Spinal cord (tissue), 10 donors: ENCODE measurements around the gene ZNF23. TPM values are rescaled to one million over a fixed set of nuclear protein-coding genes. Genes with fewer than 3 reads are reported as not detected.
A peak's percentile ranks its signal among the peaks of the same experiment; 100 is the strongest.

ENCODE experiments used
- DNase-seq, 6 donors: peaks; one replicate each; pipeline versions ENCODE4 v3.0.0 to v3.0.0-alpha.2; 2013 to 2015; ENCODE audit warnings: low spot score in 6 of 6, low read depth in 4 of 6
- H3K27ac ChIP-seq: one replicate; pipeline ENCODE4 v1.5.1; 2013; ENCODE audit warnings: low read depth, low read length, control low read depth
- H3K27me3 ChIP-seq: one replicate; pipeline ENCODE4 v1.6.1; 2013; ENCODE audit warnings: low read length; ENCODE audit not compliant: control insufficient read depth, insufficient read depth
- H3K36me3 ChIP-seq: one replicate; pipeline ENCODE4 v1.6.1; 2013; ENCODE audit warnings: low read length; ENCODE audit not compliant: control insufficient read depth, insufficient read depth
- H3K4me1 ChIP-seq: one replicate; pipeline ENCODE4 v1.6.1; 2013; ENCODE audit warnings: low read length; ENCODE audit not compliant: control insufficient read depth, insufficient read depth
- H3K4me3 ChIP-seq: one replicate; pipeline ENCODE4 v1.5.1; 2013; ENCODE audit warnings: low read depth, low read length, control low read depth
- H3K9me3 ChIP-seq: one replicate; pipeline ENCODE4 v1.6.1; 2013; ENCODE audit warnings: low read length; ENCODE audit not compliant: control insufficient read depth, insufficient read depth
- WGBS: methylation state at CpG from one replicate; pipeline ENCODE4 v1.1.5; 2013; ENCODE audit warnings: missing lambda C conversion rate; ENCODE audit not compliant: insufficient coverage; 5-methylcytosine and 5-hydroxymethylcytosine counted together
- polyA plus RNA-seq, 2 donors: library from polyadenylated mRNA; unstranded; fragments of 120-200 nt; gene quantifications; one replicate each; pipeline ENCODE4 v1.2.1, GENCODE V29; 2013; ENCODE audit not compliant: insufficient read length in 2 of 2
- total RNA-seq, 2 donors: library from RNA; depleted of rRNA in 1 of 2; stranded (reverse); fragments of 120-200 nt in 1 of 2; fragments of >200 nt in 1 of 2; gene quantifications; one replicate each; pipeline versions ENCODE4 v1.2.3 to v1.2.4, GENCODE V29; 2013 to 2014
- donor health status: healthy.

Gene ZNF23
- total and polyA plus RNA-seq, 4 donors, result 14.5 to 28.9 (median 20.6) TPM

DNA sequence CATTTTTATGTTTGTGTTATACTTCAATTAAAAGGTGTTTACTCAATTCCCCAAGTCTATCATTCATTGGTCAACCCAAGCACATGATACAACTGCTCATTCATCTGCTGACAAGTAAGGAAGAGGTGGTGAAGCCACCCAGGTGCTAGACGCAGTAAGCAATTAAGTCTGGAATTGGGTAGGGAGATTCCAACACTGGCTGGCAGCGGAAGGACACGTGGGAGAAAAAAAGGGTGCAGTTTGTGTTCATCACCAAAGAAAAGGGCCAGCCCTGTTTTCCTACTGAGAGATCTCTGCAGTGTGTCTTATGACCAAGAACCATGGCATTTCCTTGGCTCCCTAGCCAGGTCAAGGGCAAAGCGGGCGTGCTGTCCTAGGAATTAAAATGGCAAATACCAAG lies 11.8 kb upstream of the ZNF23 start:
- no peak for DNase-seq
- Histone ChIP-seq H3K4me1 (no peaks in the 10 kb centered on the region), H3K27me3 (no peaks in the 10 kb centered on the region), H3K27ac (no peak overlapping the region), H3K4me3 (no peak overlapping the region), H3K9me3 (no peaks in the 10 kb centered on the region), H3K36me3 (peaks cover 19% of the 10 kb centered on the region)
- 85% methylated on average over 3 of the region's 5 CpGs for WGBS

DNA sequence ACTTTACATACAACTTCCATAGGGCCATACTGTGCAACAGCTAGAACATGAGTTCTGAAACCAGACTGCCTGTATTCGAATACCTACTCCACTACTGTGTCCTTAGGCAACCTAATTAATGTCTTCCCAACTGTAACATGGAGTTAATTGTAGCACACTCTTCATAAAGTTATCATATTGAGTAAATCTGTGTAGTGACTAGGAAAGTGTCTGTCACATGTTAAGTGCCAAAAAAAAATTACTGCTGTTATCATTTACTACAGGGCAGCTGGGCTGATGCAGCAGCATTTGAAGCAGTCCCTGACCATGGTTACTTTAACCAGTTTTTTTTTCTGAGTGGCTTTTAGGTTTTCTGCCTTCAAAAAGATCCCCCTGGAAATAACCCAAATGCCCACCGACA lies 10.9 kb upstream of the ZNF23 start:
- H3K4me1 ChIP-seq, result no peaks in the 10 kb centered on the region
- H3K27ac ChIP-seq, result no peak overlapping the region
- no peaks in the 10 kb centered on the region for H3K27me3 ChIP-seq
- H3K9me3 ChIP-seq, result no peaks in the 10 kb centered on the region
- H3K36me3 ChIP-seq, result peaks cover 13% of the 10 kb centered on the region
- no peak overlapping the region for H3K4me3 ChIP-seq
- no CpG with 5 or more reads among the region's 2 CpGs for WGBS
- DNase-seq, result no peak

DNA sequence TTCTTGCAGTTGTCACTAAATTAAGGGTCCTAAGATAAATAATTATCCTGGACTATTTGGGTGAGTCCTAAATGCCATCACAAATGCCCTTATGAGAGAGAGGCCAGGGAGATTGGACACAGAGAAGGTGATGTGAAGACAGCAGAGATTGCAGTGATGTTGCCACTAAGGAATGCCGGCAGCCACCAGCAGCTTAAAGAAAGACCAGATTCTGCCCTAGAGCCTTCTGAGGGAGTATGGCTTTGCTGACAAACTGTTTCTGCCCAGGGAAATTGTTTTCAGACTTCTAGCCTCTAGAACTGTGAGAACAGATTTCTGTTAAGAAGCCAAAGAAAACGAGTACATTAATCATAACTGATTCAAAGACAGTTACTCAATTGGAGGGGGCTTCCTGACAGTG lies 10.0 kb upstream of the ZNF23 start:
- no peak overlapping the region for H3K27ac ChIP-seq
- H3K36me3 ChIP-seq, result peaks cover 5% of the 10 kb centered on the region
- H3K9me3 ChIP-seq, result no peaks in the 10 kb centered on the region
- no peak overlapping the region for H3K4me3 ChIP-seq
- no peaks in the 10 kb centered on the region for H3K27me3 ChIP-seq
- 80% methylated on average over 1 of the region's 2 CpGs for WGBS
- no peak for DNase-seq
- no peaks in the 10 kb centered on the region for H3K4me1 ChIP-seq

DNA sequence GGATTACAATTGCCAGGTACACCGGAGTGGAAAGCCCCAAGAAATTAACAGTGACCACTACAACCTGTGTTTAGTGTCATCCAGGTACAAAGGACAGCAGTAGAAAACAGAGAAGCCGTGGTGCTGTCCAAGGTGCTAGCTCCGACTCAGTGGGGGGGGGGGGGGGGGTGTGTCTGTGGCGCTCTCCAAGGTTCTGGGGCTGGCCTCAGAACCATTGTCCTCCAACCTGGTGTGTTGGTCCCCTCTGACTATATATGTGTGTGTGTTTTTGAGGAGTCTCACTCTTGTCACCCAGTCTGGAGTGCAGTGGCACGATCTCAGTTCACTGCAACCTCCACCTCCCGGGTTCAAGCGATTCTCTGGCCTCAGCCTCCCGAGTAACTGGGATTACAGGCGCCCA lies 5.8 kb upstream of the ZNF23 start:
- 40% methylated on average over 3 of the region's 9 CpGs for WGBS
- Histone ChIP-seq H3K4me1 (no peaks in the 10 kb centered on the region), H3K9me3 (no peaks in the 10 kb centered on the region), H3K27ac (no peak overlapping the region), H3K36me3 (no peaks in the 10 kb centered on the region), H3K27me3 (no peaks in the 10 kb centered on the region), H3K4me3 (no peak overlapping the region)
- peak in 1 of 6 donors; percentile 29 for DNase-seq

DNA sequence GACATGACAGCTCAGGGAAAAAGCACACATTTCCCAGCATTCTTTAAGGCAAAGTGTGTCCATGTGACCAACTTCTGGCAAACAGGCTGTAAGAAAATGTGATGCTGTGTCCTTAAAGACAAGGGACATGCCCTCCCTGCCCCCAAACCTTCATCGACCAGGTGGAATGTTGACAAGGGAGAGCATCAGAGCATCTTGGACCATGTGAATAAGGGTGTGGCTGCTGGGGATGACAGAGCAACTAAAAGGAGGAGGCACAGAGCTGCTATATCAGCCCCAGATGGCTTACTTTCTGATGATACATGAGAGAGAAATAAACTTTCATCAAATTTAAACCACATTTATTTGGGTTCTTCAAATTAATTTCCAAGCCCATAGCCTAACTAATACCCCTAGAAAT lies 2.2 kb upstream of the ZNF23 start:
- no CpG with 5 or more reads among the region's 1 CpG for WGBS
- no peaks in the 10 kb centered on the region for H3K9me3 ChIP-seq
- H3K4me3 ChIP-seq, result no peak overlapping the region
- DNase-seq, result no peak
- H3K4me1 ChIP-seq, result peaks cover 4% of the 10 kb centered on the region
- H3K27me3 ChIP-seq, result no peaks in the 10 kb centered on the region
- H3K27ac ChIP-seq, result no peak overlapping the region
- H3K36me3 ChIP-seq, result no peaks in the 10 kb centered on the region

DNA sequence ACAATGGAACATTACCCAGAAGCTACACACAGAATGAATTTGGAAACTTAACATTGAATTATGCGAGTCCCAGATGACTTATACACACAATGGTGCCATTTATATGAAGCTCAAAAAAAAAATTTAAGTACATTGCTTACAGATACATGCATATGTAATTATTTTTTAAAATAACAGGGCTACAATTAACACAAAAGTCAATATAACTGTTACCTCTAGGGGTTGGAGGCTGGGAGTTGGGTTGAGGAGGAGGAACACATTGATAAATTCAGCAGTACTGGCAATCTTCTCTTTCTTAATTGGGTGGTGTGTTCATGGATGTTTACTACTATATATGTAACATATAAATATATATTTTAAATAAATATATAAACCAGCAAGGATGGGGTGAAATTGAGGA lies 1.1 kb downstream of the ZNF23 start:
- Histone ChIP-seq H3K9me3 (no peaks in the 10 kb centered on the region), H3K27me3 (no peaks in the 10 kb centered on the region), H3K4me1 (peaks cover 4% of the 10 kb centered on the region), H3K4me3 (no peak overlapping the region), H3K27ac (no peak overlapping the region), H3K36me3 (peaks cover 13% of the 10 kb centered on the region)
- WGBS, result no CpG with 5 or more reads among the region's 1 CpG
- DNase-seq, result no peak

DNA sequence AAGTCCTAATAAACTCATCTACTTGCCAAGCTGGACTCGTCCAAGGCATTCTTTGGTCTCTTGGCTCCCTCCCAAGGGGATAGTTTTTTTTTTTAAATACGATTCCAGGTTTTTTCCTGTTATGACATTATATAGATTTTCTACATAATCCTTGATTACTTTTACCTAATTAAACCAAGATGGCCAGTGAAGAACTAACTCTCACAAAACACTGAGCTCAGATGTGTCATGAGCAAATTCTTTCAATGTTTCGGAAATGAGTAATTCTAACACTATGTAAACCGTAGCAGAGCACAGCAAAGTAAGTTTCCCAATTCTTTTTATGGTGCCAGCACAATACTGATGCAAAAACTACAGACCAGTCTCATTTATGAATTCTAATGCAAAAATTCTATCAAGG lies 1.8 kb downstream of the ZNF23 start:
- Histone ChIP-seq H3K27me3 (no peaks in the 10 kb centered on the region), H3K27ac (no peak overlapping the region), H3K4me3 (no peak overlapping the region), H3K4me1 (peaks cover 4% of the 10 kb centered on the region), H3K36me3 (peaks cover 19% of the 10 kb centered on the region), H3K9me3 (no peaks in the 10 kb centered on the region)
- 100% methylated on average over 1 of the region's 4 CpGs for WGBS
- no peak for DNase-seq

DNA sequence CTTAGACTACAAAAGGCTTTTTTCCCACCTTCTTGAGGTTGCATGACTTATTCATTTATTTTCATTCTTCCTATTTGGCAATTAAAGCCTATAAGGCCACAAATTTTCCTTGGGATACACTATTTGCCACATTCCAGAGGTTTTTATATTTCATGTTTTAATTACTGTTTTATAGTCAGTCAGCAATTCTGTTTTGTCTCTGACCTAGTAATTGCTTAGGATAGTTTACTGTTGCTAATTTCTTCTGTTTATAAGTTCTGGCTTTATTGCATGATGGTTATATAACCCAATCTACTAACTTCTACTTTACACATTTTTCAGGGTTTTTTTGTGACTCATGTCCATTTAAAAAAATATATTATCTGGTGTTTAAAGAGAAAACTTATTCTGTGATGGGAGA lies 2.5 kb downstream of the ZNF23 start:
- Histone ChIP-seq H3K27ac (no peak overlapping the region), H3K36me3 (peaks cover 26% of the 10 kb centered on the region), H3K27me3 (no peaks in the 10 kb centered on the region), H3K9me3 (no peaks in the 10 kb centered on the region), H3K4me1 (peaks cover 4% of the 10 kb centered on the region), H3K4me3 (no peak overlapping the region)
- no peak for DNase-seq

DNA sequence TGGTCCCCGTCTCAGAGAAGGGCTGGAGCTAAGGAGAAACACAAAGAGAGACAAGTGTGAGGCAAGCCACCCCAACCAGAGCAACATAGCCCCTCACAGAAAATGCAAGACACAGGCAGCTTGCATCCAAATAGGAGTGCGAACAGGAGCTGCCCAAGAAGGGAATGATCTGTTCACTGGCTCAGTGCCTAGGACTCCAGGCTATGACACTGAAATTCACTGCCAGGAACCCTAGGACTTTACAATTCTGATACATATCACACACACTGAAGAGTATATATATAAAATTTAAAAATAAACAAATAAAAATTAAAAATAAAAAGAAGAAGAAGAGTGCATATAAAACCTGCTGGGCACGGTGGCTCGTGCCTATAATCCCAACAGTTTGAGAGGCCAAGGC lies 5.2 kb downstream of the ZNF23 start:
- H3K27me3 ChIP-seq, result no peaks in the 10 kb centered on the region
- H3K27ac ChIP-seq, result no peak overlapping the region
- peaks cover 50% of the 10 kb centered on the region for H3K36me3 ChIP-seq
- WGBS, result 100% methylated on average over 2 of the region's 4 CpGs
- H3K9me3 ChIP-seq, result no peaks in the 10 kb centered on the region
- peaks cover 4% of the 10 kb centered on the region for H3K4me1 ChIP-seq
- DNase-seq, result no peak
- H3K4me3 ChIP-seq, result no peak overlapping the region

DNA sequence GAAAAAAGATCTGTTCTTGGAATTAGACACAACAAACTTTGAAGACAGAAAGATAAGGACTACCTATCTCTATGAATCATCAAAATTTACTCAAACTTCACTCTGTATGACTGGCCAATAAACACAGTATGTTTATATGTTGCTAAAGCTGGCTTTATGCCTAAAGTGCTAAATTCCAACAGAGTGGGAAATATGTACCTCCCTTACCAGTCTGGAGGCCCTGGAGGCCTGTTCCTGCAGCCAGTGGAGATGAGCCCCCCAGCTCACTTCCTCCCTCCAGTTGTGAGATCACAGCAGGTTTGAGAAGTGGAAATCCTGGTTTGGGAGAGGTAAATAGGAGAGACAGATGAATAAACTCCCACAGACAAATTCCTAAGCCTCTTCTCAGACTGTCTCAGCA lies 9.0 kb downstream of the ZNF23 start:
- H3K27ac ChIP-seq, result no peak overlapping the region

More for the DNA sequence above, 9.0 kb downstream of the ZNF23 start:
- H3K36me3 ChIP-seq, result peaks cover 78% of the 10 kb centered on the region
- H3K4me1 ChIP-seq, result no peaks in the 10 kb centered on the region
- no peak overlapping the region for H3K4me3 ChIP-seq
- H3K9me3 ChIP-seq, result peaks cover 17% of the 10 kb centered on the region
- no peaks in the 10 kb centered on the region for H3K27me3 ChIP-seq
- no peak for DNase-seq
